Measurements from ENCODE around the gene CXorf49. TPM values are rescaled to one million over a fixed set of nuclear protein-coding genes. Genes with fewer than 3 reads are reported as not detected.

The CXorf49 gene
- total and polyA plus RNA-seq, 10 of the 15 experiments (the other 5 are each of a cell fraction or from before 2014, with no cell fraction given) = not detected

DNA sequence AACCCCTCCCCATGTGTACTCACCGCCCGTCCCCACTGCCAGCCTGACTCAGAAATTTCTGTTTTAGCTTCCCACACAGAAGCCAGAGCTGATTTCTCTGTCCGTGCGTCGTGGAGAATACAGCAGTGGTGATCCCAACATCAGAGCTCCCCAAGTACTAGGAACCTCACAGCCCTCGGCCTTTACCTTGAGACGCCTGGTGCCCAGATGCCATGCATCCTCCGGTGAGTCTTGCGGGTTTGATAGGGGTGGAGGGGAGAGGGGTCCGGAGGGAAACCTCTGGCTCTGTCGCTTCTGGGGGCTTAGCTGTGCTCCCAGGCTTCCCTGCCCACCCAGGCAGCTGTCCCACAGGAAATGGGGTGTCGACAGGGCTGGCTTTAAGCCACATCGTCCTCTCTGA lies 48.6 kb downstream of the CXorf49 start:
- POLR2A ChIA-PET = no interaction called here
- Histone ChIP-seq H3K9ac (ENCODE audit: control insufficient read depth, insufficient read depth, low read length) (no peak overlapping the region), H3K27ac (ENCODE audit: control insufficient read depth, insufficient read depth) (no peak overlapping the region), H3K4me2 (ENCODE audit: control insufficient read depth, insufficient read depth) (no peak overlapping the region), H2AFZ (ENCODE audit: control insufficient read depth, low read depth, low read length) (no peak overlapping the region), H3K36me3 (ENCODE audit: control insufficient read depth in 2 of 2, insufficient read depth in 2 of 2, low read length in 1 of 2) (no peaks in the 10 kb centered on the region), H3K79me2 (ENCODE audit: control insufficient read depth, insufficient read depth, low read length) (no peaks in the 10 kb centered on the region), H3K27me3 (replicated peaks in 1 of 2; ENCODE audit: control insufficient read depth in 2 of 2, insufficient read depth in 2 of 2, low read length in 1 of 2) (no peaks in the 10 kb centered on the region; a peak in 1 of 4 replicates), H3K9me3 (replicated peaks; ENCODE audit: control insufficient read depth, insufficient read depth, low read length) (no peaks in the 10 kb centered on the region; the same call in 2 of the 3 replicates), H3K4me3 (no peak overlapping the region), H3K4me1 (ENCODE audit: control insufficient read depth, insufficient read depth, low read length) (peaks cover 6% of the 10 kb centered on the region), H4K20me1 (ENCODE audit: control insufficient read depth, insufficient read depth) (no peaks in the 10 kb centered on the region)
- in situ Hi-C loops (cut with MboI) (loop anchor here (25.0 kb wide), 2 partner anchors 193 to 882 kb away; no protein-coding TSS in a partner anchor), intact Hi-C loops (cut with micrococcal nuclease; ENCODE audit: unreplicated experiment) (loop anchor here (1.0 kb wide), 1 partner anchor 190 kb away; no protein-coding TSS in a partner anchor)
- WGBS (ENCODE audit: insufficient coverage, insufficient replicate concordance, low lambda C conversion rate, missing lambda C conversion rate) = 45% methylated on average over 11 of the region's 13 CpGs
- DNase-seq (ENCODE audit: low read depth, low spot score) = no peak
- BruUV-seq (replicated peaks) = no TSS peak
- ATAC-seq = no peak
- CTCF ChIA-PET = interaction anchor here (0.9 kb wide), 1 partner anchor 194 kb away, joined by 3 read pairs; no protein-coding TSS in a partner anchor
- RAD21 ChIA-PET (ENCODE audit: unreplicated experiment) = interaction anchor here (0.7 kb wide), 1 partner anchor 190 kb away, joined by 5 read pairs; no protein-coding TSS in a partner anchor
- FAIRE-seq = no peak
- SMC1A ChIA-PET (ENCODE audit: uncharacterized antibody, unreplicated experiment) = interaction anchor here (0.7 to 2.4 kb wide), 2 partner anchors 190 to 329 kb away, joined by 3 to 7 read pairs; no protein-coding TSS in a partner anchor
- TF ChIP-seq TBL1XR1 (IDR thresholded peaks at IDR 0.05; ENCODE audit: low read depth, low read length) = no peak
- TF ChIP-seq POLR2AphosphoS5 (IDR thresholded peaks at IDR 0.05; ENCODE audit: low read length) = no peak
- TF ChIP-seq ZNF592 (IDR thresholded peaks at IDR 0.05) = no peak
- no peak for TF ChIP-seq TARDBP (IDR thresholded peaks at IDR 0.05; ENCODE audit: borderline replicate concordance)
- no peak for TF ChIP-seq RBBP5 (conservative IDR thresholded peaks at IDR 0.05)
- TF ChIP-seq, protein P1, sequence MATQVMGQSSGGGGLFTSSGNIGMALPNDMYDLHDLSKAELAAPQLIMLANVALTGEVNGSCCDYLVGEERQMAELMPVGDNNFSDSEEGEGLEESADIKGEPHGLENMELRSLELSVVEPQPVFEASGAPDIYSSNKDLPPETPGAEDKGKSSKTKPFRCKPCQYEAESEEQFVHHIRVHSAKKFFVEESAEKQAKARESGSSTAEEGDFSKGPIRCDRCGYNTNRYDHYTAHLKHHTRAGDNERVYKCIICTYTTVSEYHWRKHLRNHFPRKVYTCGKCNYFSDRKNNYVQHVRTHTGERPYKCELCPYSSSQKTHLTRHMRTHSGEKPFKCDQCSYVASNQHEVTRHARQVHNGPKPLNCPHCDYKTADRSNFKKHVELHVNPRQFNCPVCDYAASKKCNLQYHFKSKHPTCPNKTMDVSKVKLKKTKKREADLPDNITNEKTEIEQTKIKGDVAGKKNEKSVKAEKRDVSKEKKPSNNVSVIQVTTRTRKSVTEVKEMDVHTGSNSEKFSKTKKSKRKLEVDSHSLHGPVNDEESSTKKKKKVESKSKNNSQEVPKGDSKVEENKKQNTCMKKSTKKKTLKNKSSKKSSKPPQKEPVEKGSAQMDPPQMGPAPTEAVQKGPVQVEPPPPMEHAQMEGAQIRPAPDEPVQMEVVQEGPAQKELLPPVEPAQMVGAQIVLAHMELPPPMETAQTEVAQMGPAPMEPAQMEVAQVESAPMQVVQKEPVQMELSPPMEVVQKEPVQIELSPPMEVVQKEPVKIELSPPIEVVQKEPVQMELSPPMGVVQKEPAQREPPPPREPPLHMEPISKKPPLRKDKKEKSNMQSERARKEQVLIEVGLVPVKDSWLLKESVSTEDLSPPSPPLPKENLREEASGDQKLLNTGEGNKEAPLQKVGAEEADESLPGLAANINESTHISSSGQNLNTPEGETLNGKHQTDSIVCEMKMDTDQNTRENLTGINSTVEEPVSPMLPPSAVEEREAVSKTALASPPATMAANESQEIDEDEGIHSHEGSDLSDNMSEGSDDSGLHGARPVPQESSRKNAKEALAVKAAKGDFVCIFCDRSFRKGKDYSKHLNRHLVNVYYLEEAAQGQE (IDR thresholded peaks at IDR 0.05; ENCODE audit: low read depth, low read length) = no peak
- no peak for TF ChIP-seq NRF1 (conservative IDR thresholded peaks at IDR 0.05; ENCODE audit: low read depth, low read length)
- TF ChIP-seq CHD2 (IDR thresholded peaks at IDR 0.05; ENCODE audit: borderline replicate concordance, low read depth, low read length) = no peak
- no peak for TF ChIP-seq YBX1 (IDR thresholded peaks at IDR 0.05)
- TF ChIP-seq E2F4 (IDR thresholded peaks at IDR 0.05; ENCODE audit: low read depth, low read length) = no peak
- no peak for TF ChIP-seq HSF1 (IDR thresholded peaks at IDR 0.05; ENCODE audit: low read depth, low read length)
- no peak for TF ChIP-seq CBX3 (IDR thresholded peaks at IDR 0.05; ENCODE audit: borderline replicate concordance, low read depth)
- TF ChIP-seq NR2F1 (conservative IDR thresholded peaks at IDR 0.05) = no peak
- TF ChIP-seq SRF (IDR thresholded peaks at IDR 0.05; ENCODE audit: low read depth in 2 of 2, low read length in 2 of 2) = no peak
- TF ChIP-seq POU2F2 (IDR thresholded peaks at IDR 0.05; ENCODE audit: borderline replicate concordance, low read depth, low read length) = no peak
